Measurements from ENCODE around the gene LIPC. TPM values are rescaled to one million over a fixed set of nuclear protein-coding genes. Genes with fewer than 3 reads are reported as not detected.

The LIPC gene
- total RNA-seq, 1 experiment from 2014 or later, result not detected

DNA sequence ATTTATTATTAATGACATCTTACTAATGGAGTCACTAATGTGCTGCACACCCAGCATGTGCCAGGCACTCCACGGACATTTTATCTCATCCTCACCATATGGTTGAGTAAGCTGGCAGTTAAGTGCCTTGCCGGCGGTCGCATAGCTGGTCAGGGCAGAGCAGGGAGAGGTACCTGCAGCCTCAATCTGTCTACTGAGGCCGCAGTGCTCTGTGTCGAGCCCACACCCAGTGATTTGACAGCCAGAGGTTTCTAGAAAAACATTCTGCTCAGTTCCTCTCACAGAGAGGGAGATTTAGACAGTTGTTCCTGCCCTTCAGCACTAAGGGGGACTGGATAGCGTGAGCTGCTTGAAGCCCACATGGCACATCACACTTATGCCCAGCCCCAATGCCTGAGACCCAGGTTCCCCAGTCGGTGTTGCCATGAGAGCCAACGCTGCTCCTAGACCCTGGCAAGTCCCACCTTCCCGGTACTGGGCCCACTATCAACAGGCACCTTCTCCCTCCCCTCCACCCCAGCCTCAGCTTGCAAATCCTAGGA is 2.6 kb downstream of the LIPC start:
- intact Hi-C loops (cut with micrococcal nuclease), result no loop called here
- no peaks in the 10 kb centered on the region for H3K36me3 Mint-ChIP-seq (ENCODE audit: insufficient read depth, unreplicated experiment)
- H3K9me3 Mint-ChIP-seq (ENCODE audit: unreplicated experiment), result no peaks in the 10 kb centered on the region
- no peak overlapping the region for H3K27ac Mint-ChIP-seq (ENCODE audit: low read depth, unreplicated experiment)
- TF ChIP-seq, protein P1, sequence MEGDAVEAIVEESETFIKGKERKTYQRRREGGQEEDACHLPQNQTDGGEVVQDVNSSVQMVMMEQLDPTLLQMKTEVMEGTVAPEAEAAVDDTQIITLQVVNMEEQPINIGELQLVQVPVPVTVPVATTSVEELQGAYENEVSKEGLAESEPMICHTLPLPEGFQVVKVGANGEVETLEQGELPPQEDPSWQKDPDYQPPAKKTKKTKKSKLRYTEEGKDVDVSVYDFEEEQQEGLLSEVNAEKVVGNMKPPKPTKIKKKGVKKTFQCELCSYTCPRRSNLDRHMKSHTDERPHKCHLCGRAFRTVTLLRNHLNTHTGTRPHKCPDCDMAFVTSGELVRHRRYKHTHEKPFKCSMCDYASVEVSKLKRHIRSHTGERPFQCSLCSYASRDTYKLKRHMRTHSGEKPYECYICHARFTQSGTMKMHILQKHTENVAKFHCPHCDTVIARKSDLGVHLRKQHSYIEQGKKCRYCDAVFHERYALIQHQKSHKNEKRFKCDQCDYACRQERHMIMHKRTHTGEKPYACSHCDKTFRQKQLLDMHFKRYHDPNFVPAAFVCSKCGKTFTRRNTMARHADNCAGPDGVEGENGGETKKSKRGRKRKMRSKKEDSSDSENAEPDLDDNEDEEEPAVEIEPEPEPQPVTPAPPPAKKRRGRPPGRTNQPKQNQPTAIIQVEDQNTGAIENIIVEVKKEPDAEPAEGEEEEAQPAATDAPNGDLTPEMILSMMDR (IDR thresholded peaks at IDR 0.05; ENCODE audit: unreplicated experiment), result no peak
- H3K4me3 Mint-ChIP-seq (ENCODE audit: unreplicated experiment), result no peak overlapping the region
- no TSS peak for BruUV-seq (replicated peaks)
- H3K4me1 Mint-ChIP-seq (ENCODE audit: insufficient read depth, unreplicated experiment), result peaks cover 6% of the 10 kb centered on the region
- no peaks in the 10 kb centered on the region for H3K27me3 Mint-ChIP-seq (ENCODE audit: insufficient read depth, unreplicated experiment)
- ChIA-PET POLR2A (no interaction called here), CTCF (no interaction called here)
- no peak for DNase-seq (ENCODE audit: unreplicated experiment)

DNA sequence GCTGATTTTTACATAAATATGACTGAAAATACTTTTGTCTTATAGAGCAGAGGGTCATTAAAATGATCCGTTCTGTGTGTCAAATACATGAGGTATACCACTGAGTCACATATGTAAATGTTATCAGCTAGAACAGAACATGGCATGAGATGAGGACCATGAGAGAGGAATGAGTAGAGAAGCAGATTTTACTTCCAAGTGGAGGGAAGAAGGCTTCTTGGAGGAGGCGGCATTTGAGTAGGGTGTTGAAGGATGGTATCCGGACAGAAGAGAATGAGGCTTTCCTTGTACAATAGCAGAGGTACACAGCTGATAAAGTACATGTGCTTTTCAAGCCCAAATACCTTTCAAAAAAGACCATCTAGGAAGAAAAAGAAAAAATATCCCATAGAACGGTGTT is 4.8 kb downstream of the LIPC start:
- Mint-ChIP-seq H3K4me3 (ENCODE audit: unreplicated experiment) (no peak overlapping the region), H3K4me1 (ENCODE audit: insufficient read depth, unreplicated experiment) (peaks cover 22% of the 10 kb centered on the region), H3K9me3 (ENCODE audit: unreplicated experiment) (no peaks in the 10 kb centered on the region), H3K36me3 (ENCODE audit: insufficient read depth, unreplicated experiment) (no peaks in the 10 kb centered on the region), H3K27me3 (ENCODE audit: insufficient read depth, unreplicated experiment) (no peaks in the 10 kb centered on the region), H3K27ac (ENCODE audit: low read depth, unreplicated experiment) (no peak overlapping the region)
- no peak for DNase-seq (ENCODE audit: unreplicated experiment)
- ChIA-PET CTCF (interaction anchor here (0.6 kb wide), 1 partner anchor 105 kb away, joined by 4 read pairs; no protein-coding TSS in a partner anchor), POLR2A (no interaction called here)
- BruUV-seq (replicated peaks), result no TSS peak
- TF ChIP-seq, protein P1 (IDR thresholded peaks at IDR 0.05; ENCODE audit: unreplicated experiment), result no peak
- intact Hi-C loops (cut with micrococcal nuclease), result no loop called here

DNA sequence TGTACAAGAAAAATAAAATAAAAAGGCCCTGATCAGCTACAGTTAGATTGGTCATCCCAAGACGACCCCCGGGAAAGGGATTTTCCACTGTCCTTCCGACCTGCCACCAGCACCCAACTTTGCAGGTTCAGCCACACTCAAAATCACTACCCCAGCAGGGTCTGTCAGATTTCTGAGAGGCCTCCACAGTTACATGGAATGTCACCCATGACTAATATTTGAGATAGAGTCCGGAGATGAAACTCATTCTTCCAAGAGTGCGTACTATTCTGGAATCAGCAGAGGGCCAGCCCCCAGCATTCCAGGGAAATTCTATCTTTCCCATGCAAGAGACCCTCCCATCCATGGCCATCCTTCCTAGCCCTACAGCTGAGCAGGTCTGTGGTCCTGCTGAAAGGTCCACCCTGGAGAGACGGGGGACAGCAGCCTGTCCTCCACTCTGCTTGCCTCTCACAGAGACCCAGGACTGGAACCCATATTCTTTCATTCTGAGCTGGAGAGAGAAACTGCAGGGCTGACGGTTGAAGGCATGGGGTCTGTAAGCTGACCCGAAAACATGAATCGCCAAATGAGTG is 5.8 kb downstream of the LIPC start:
- Mint-ChIP-seq H3K36me3 (ENCODE audit: insufficient read depth, unreplicated experiment) (no peaks in the 10 kb centered on the region), H3K4me1 (ENCODE audit: insufficient read depth, unreplicated experiment) (peaks cover 24% of the 10 kb centered on the region)

DNA sequence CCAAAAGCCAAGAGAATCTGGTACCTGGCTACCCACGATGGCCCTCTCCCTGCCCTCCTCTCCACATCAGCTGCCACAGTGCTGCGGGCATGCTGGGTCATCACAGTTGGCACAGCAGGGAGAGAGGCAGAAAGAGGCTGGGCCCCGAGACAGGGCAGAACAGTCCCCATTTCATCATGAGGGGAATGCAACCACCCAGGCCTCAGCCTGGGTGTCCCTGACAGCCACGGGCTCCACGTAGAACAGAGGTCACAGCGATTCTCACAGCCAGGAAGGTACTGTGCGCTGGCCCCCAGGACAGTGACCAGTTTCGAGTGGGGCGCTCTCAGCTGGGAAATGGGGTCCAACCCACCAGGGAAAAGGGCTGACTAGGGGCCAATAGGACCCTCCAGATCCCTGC is 6.3 kb downstream of the LIPC start:
- no TSS peak for BruUV-seq (replicated peaks)
- Mint-ChIP-seq H3K27me3 (ENCODE audit: insufficient read depth, unreplicated experiment) (no peaks in the 10 kb centered on the region), H3K4me3 (ENCODE audit: unreplicated experiment) (no peak overlapping the region), H3K27ac (ENCODE audit: low read depth, unreplicated experiment) (no peak overlapping the region), H3K4me1 (ENCODE audit: insufficient read depth, unreplicated experiment) (peaks cover 24% of the 10 kb centered on the region), H3K9me3 (ENCODE audit: unreplicated experiment) (no peaks in the 10 kb centered on the region), H3K36me3 (ENCODE audit: insufficient read depth, unreplicated experiment) (no peaks in the 10 kb centered on the region)
- TF ChIP-seq, protein P1 (IDR thresholded peaks at IDR 0.05; ENCODE audit: unreplicated experiment), result no peak
- no peak for DNase-seq (ENCODE audit: unreplicated experiment)
- ChIA-PET CTCF (no interaction called here), POLR2A (interaction anchor here (0.6 kb wide), 1 partner anchor 174 kb away, joined by 3 read pairs; no protein-coding TSS in a partner anchor)
- intact Hi-C loops (cut with micrococcal nuclease), result no loop called here

More for the DNA sequence above, 5.8 kb downstream of the LIPC start:
- H3K9me3 Mint-ChIP-seq (ENCODE audit: unreplicated experiment), result no peaks in the 10 kb centered on the region
- intact Hi-C loops (cut with micrococcal nuclease), result no loop called here
- TF ChIP-seq, protein P1 (IDR thresholded peaks at IDR 0.05; ENCODE audit: unreplicated experiment), result no peak
- H3K4me3 Mint-ChIP-seq (ENCODE audit: unreplicated experiment), result no peak overlapping the region
- DNase-seq (ENCODE audit: unreplicated experiment), result no peak
- ChIA-PET POLR2A (interaction anchor here (0.6 kb wide), 1 partner anchor 175 kb away, joined by 3 read pairs; no protein-coding TSS in a partner anchor), CTCF (no interaction called here)
- H3K27ac Mint-ChIP-seq (ENCODE audit: low read depth, unreplicated experiment), result no peak overlapping the region
- no TSS peak for BruUV-seq (replicated peaks)
- H3K27me3 Mint-ChIP-seq (ENCODE audit: insufficient read depth, unreplicated experiment), result no peaks in the 10 kb centered on the region

Data from MCF 10A (cell line).